Measurements from ENCODE around the gene CHD3. TPM values are rescaled to one million over a fixed set of nuclear protein-coding genes. Genes with fewer than 3 reads are reported as not detected.

The CHD3 gene
- total and polyA plus RNA-seq, 2 donors, result 84.8 to 109 TPM

- WGBS, result 87% methylated on average over 22 of the region's 22 CpGs
- Histone ChIP-seq H3K4me1 (ENCODE audit: insufficient read depth) (no peaks in the 10 kb centered on the region), H3K36me3 (ENCODE audit: insufficient read depth) (no peaks in the 10 kb centered on the region), H3K27ac (ENCODE audit: low read depth) (no peak overlapping the region), H3K4me3 (ENCODE audit: low read depth, low read length) (no peak overlapping the region)
- no peak for DNase-seq (ENCODE audit: extremely low spot score)
These were observed 42.4 kb upstream of the CHD3 start for GRCh38 chr17:7846063-7846735.

DNA sequence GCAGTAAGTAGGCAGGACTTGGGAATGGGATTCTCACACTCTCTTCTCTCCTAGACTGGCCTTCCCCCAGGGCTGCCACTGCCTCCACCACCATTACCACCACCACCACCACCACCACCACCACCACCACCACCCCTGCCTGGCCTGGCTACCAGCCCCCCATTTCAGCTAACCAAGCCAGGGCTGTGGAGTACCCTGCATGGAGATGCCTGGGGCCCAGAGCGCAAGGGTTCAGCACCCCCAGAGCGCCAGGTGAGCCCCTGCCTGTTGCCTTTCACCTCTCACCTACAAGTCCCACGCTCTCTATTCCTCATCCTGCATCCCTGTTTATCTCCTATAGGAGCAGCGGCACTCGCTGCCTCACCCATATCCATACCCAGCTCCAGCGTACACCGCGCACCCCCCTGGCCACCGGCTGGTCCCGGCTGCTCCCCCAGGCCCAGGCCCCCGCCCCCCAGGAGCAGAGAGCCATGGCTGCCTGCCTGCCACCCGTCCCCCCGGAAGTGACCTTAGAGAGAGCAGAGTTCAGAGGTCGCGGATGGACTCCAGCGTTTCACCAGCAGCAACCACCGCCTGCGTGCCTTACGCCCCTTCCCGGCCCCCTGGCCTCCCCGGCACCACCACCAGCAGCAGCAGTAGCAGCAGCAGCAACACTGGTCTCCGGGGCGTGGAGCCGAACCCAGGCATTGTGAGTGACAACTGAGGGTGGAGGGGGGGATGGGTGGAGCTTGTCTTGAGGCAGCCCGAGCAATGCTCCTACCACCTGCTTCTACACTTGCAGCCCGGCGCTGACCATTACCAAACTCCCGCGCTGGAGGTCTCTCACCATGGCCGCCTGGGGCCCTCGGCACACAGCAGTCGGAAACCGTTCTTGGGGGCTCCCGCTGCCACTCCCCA is 41.6 kb upstream of the CHD3 start:
- Histone ChIP-seq H3K36me3 (ENCODE audit: insufficient read depth) (no peaks in the 10 kb centered on the region), H3K4me3 (ENCODE audit: low read depth, low read length) (no peak overlapping the region), H3K4me1 (ENCODE audit: insufficient read depth) (no peaks in the 10 kb centered on the region), H3K27ac (ENCODE audit: low read depth) (no peak overlapping the region)
- no peak for DNase-seq (ENCODE audit: extremely low spot score)
- WGBS, result 85% methylated on average over 34 of the region's 34 CpGs

GRCh38 chr17:7848131-7848579 is 40.4 kb upstream of the CHD3 start:
- DNase-seq (ENCODE audit: extremely low spot score), result no peak
- no peak overlapping the region for H3K4me3 ChIP-seq (ENCODE audit: low read depth, low read length)
- H3K36me3 ChIP-seq (ENCODE audit: insufficient read depth), result peaks cover under 1% of the 10 kb centered on the region
- 85% methylated on average over 20 of the region's 20 CpGs for WGBS
- H3K4me1 ChIP-seq (ENCODE audit: insufficient read depth), result no peaks in the 10 kb centered on the region
- H3K27ac ChIP-seq (ENCODE audit: low read depth), result no peak overlapping the region

- H3K4me3 ChIP-seq (ENCODE audit: low read depth, low read length), result no peak overlapping the region
- no peaks in the 10 kb centered on the region for H3K4me1 ChIP-seq (ENCODE audit: insufficient read depth)
- no peak for DNase-seq (ENCODE audit: extremely low spot score)
- 92% methylated on average over 21 of the region's 21 CpGs for WGBS
- peaks cover 2% of the 10 kb centered on the region for H3K36me3 ChIP-seq (ENCODE audit: insufficient read depth)
- no peak overlapping the region for H3K27ac ChIP-seq (ENCODE audit: low read depth)
These were observed 39.9 kb upstream of the CHD3 start for GRCh38 chr17:7848739-7849129.

- Histone ChIP-seq H3K4me1 (ENCODE audit: insufficient read depth) (no peaks in the 10 kb centered on the region), H3K36me3 (ENCODE audit: insufficient read depth) (peaks cover 2% of the 10 kb centered on the region), H3K4me3 (ENCODE audit: low read depth, low read length) (no peak overlapping the region), H3K27ac (ENCODE audit: low read depth) (no peak overlapping the region)
- WGBS, result 85% methylated on average over 35 of the region's 35 CpGs
- no peak for DNase-seq (ENCODE audit: extremely low spot score)
These were observed 39.3 kb upstream of the CHD3 start for GRCh38 chr17:7849130-7849750.

- DNase-seq (ENCODE audit: extremely low spot score), result no peak
- peaks cover 2% of the 10 kb centered on the region for H3K36me3 ChIP-seq (ENCODE audit: insufficient read depth)
- no peak overlapping the region for H3K4me3 ChIP-seq (ENCODE audit: low read depth, low read length)
- H3K4me1 ChIP-seq (ENCODE audit: insufficient read depth), result no peaks in the 10 kb centered on the region
- 86% methylated on average over 12 of the region's 12 CpGs for WGBS
- no peak overlapping the region for H3K27ac ChIP-seq (ENCODE audit: low read depth)
These were observed 38.7 kb upstream of the CHD3 start for GRCh38 chr17:7849751-7850504.

- Histone ChIP-seq H3K36me3 (ENCODE audit: insufficient read depth) (peaks cover 2% of the 10 kb centered on the region), H3K4me3 (ENCODE audit: low read depth, low read length) (no peak overlapping the region), H3K27ac (ENCODE audit: low read depth) (no peak overlapping the region), H3K4me1 (ENCODE audit: insufficient read depth) (no peaks in the 10 kb centered on the region)
- WGBS, result 89% methylated on average over 17 of the region's 17 CpGs
- no peak for DNase-seq (ENCODE audit: extremely low spot score)
These were observed 37.7 kb upstream of the CHD3 start for GRCh38 chr17:7850701-7851437.

DNA sequence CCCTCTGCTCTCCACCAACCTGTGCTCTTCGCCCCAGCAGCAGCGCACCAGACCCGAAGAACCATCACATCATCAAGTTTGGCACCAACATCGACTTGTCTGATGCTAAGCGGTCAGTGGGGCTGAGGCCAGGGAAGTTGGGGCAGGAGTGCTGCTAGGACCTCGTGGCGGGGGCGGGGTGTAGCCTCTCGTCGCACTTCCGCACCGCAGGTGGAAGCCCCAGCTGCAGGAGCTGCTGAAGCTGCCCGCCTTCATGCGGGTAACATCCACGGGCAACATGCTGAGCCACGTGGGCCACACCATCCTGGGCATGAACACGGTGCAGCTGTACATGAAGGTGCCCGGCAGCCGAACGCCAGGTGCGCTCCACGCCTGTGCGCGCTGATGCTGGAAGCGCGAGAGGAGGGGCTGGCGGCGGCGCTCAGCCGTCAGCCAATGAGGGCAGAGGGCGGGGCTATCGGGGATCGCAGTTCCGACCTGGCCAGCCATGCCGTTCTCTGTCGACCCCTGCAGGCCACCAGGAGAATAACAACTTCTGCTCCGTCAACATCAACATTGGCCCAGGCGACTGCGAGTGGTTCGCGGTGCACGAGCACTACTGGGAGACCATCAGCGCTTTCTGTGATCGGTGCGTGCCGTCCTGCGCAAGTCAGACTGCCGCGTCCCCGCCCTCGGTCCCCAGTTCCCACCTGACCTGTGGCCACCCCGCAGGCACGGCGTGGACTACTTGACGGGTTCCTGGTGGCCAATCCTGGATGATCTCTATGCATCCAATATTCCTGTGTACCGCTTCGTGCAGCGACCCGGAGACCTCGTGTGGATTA is 36.9 kb upstream of the CHD3 start:
- WGBS, result 21% methylated on average over 60 of the region's 60 CpGs
- DNase-seq (ENCODE audit: extremely low spot score), result no peak
- Histone ChIP-seq H3K4me1 (ENCODE audit: insufficient read depth) (no peaks in the 10 kb centered on the region), H3K27ac (ENCODE audit: low read depth) (no peak overlapping the region), H3K4me3 (ENCODE audit: low read depth, low read length) (no peak overlapping the region), H3K36me3 (ENCODE audit: insufficient read depth) (peaks cover 2% of the 10 kb centered on the region)

DNA sequence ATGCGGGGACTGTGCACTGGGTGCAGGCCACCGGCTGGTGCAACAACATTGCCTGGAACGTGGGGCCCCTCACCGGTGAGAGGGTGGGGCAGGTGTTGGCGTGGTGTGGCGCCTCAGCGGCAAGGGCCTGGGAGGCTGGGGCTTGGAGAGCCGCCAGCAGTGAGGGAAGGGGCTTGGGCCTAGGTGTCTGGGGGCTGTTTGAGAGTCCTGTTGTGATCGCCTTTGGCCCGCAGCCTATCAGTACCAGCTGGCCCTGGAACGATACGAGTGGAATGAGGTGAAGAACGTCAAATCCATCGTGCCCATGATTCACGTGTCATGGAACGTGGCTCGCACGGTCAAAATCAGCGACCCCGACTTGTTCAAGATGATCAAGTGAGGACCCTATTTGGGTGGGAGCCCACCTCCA is 36.3 kb upstream of the CHD3 start:
- WGBS, result 76% methylated on average over 20 of the region's 20 CpGs
- no peak for DNase-seq (ENCODE audit: extremely low spot score)
- Histone ChIP-seq H3K36me3 (ENCODE audit: insufficient read depth) (peaks cover 2% of the 10 kb centered on the region), H3K4me3 (ENCODE audit: low read depth, low read length) (no peak overlapping the region), H3K4me1 (ENCODE audit: insufficient read depth) (no peaks in the 10 kb centered on the region), H3K27ac (ENCODE audit: low read depth) (no peak overlapping the region)

- no peak overlapping the region for H3K4me3 ChIP-seq (ENCODE audit: low read depth, low read length)
- no peak overlapping the region for H3K27ac ChIP-seq (ENCODE audit: low read depth)
- H3K4me1 ChIP-seq (ENCODE audit: insufficient read depth), result no peaks in the 10 kb centered on the region
- H3K36me3 ChIP-seq (ENCODE audit: insufficient read depth), result peaks cover 2% of the 10 kb centered on the region
- WGBS, result 79% methylated on average over 51 of the region's 51 CpGs
- DNase-seq (ENCODE audit: extremely low spot score), result no peak
These were observed 35.5 kb upstream of the CHD3 start for GRCh38 chr17:7852919-7853690.

GRCh38 chr17:7853691-7854038 is 34.9 kb upstream of the CHD3 start:
- WGBS, result 83% methylated on average over 21 of the region's 21 CpGs
- H3K27ac ChIP-seq (ENCODE audit: low read depth), result no peak overlapping the region
- DNase-seq (ENCODE audit: extremely low spot score), result no peak
- H3K4me3 ChIP-seq (ENCODE audit: low read depth, low read length), result no peak overlapping the region
- no peaks in the 10 kb centered on the region for H3K4me1 ChIP-seq (ENCODE audit: insufficient read depth)
- H3K36me3 ChIP-seq (ENCODE audit: insufficient read depth), result peaks cover 2% of the 10 kb centered on the region

Measured in urinary bladder (tissue), 4 donors.